HEK293 (cell line): Measurements from ENCODE around the gene AKAP1.

Experiments
- PRDM1 ChIP-seq: fragments of 450-650 bp; formaldehyde crosslinking; IDR thresholded peaks from 2 replicates; pipeline ENCODE4; 2016; ENCODE audit warnings: missing biosample characterization, missing genetic modification characterization
- ZNF24 ChIP-seq: fragments of 450-650 bp; formaldehyde crosslinking; IDR thresholded peaks from 2 replicates; pipeline ENCODE4 v1.5.1; 2016; ENCODE audit warnings: missing biosample characterization, missing genetic modification characterization
- ZNF654 ChIP-seq: fragments of 450-650 bp; formaldehyde crosslinking; IDR thresholded peaks from 2 replicates; pipeline ENCODE4 v1.5.1; 2016; ENCODE audit warnings: low read depth, missing biosample characterization, missing genetic modification characterization
- TF ChIP-seq, protein P1 (sequence below): fragments of 450-650 bp; formaldehyde crosslinking; IDR thresholded peaks from 2 replicates; pipeline ENCODE4 v1.5.1; 2016; ENCODE audit warnings: missing biosample characterization, missing genetic modification characterization, low read depth
- TF ChIP-seq, protein P2 (sequence below): fragments of 450-650 bp; formaldehyde crosslinking; IDR thresholded peaks from 2 replicates; pipeline ENCODE4 v1.5.1; 2016; ENCODE audit warnings: missing biosample characterization, missing genetic modification characterization

DNA sequence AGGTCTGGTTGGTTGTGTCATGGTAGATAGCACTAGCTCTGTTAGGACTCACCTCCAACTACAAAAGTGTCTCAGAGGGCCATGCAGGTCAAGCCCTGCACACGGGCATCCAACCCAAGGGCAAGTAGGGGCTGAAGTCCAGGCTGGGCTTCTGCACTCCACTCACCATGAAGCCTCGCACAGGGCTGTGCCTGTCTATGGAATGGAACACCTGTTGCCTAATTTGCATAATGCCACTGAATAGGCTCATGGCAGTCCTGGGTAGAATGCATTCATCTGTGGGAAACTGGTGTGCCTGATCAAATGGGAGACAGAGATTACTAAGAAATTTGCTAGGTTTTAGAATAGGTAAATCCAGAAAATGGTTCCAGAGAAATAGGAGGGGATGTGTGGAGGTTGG is 8.0 kb upstream of the AKAP1 start:
- TF ChIP-seq, protein P1, sequence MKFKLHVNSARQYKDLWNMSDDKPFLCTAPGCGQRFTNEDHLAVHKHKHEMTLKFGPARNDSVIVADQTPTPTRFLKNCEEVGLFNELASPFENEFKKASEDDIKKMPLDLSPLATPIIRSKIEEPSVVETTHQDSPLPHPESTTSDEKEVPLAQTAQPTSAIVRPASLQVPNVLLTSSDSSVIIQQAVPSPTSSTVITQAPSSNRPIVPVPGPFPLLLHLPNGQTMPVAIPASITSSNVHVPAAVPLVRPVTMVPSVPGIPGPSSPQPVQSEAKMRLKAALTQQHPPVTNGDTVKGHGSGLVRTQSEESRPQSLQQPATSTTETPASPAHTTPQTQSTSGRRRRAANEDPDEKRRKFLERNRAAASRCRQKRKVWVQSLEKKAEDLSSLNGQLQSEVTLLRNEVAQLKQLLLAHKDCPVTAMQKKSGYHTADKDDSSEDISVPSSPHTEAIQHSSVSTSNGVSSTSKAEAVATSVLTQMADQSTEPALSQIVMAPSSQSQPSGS: no peak
- TF ChIP-seq ZNF654 (no peak), ZNF24 (no peak), PRDM1 (tag by site-specific recombination) (no peak)
- TF ChIP-seq, protein P2, sequence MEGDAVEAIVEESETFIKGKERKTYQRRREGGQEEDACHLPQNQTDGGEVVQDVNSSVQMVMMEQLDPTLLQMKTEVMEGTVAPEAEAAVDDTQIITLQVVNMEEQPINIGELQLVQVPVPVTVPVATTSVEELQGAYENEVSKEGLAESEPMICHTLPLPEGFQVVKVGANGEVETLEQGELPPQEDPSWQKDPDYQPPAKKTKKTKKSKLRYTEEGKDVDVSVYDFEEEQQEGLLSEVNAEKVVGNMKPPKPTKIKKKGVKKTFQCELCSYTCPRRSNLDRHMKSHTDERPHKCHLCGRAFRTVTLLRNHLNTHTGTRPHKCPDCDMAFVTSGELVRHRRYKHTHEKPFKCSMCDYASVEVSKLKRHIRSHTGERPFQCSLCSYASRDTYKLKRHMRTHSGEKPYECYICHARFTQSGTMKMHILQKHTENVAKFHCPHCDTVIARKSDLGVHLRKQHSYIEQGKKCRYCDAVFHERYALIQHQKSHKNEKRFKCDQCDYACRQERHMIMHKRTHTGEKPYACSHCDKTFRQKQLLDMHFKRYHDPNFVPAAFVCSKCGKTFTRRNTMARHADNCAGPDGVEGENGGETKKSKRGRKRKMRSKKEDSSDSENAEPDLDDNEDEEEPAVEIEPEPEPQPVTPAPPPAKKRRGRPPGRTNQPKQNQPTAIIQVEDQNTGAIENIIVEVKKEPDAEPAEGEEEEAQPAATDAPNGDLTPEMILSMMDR (tag by site-specific recombination): no peak
